T-cell (primary cell): ENCODE measurements around the gene KMT2D. TPM values are rescaled to one million over a fixed set of nuclear protein-coding genes. Genes with fewer than 3 reads are reported as not detected.

Source experiments
- ATAC-seq, 4 experiments: fragments of 200-7000 bp in 3 of 4; fragments of 150-1000 bp in 1 of 4; cut with Tn5 transposase; replicated peaks in 1 of 4; 1 replicate in 3 of 4; 2 replicates in 1 of 4; pipeline ENCODE4 v1.10.0; 2021; ENCODE audit warnings: moderate library complexity in 3 of 4, mild to moderate bottlenecking in 2 of 4, moderate number of reproducible peaks in 1 of 4
- CTCF ChIA-PET, 2 donors: fragments of 300-600 bp; sonication (Branson Sonifier 250); formaldehyde crosslinking; loops; one replicate each; lab custom pipeline; 2022; ENCODE audit warnings: antibody characterized with exemption in 2 of 2; lab: Charles Lee
- POLR2A ChIA-PET, 2 donors: fragments of 300-600 bp; sonication (Branson Sonifier 250); formaldehyde crosslinking; loops; one replicate each; lab custom pipeline; 2022; ENCODE audit warnings: antibody characterized with exemption in 2 of 2; lab: Charles Lee
- DNase-seq, 35 experiments: peaks; one replicate each; pipeline versions ENCODE4 v3.0.0 to v3.0.0-alpha.2; 2013 to 2023
- H3K27ac ChIP-seq: one replicate; pipeline ENCODE4 v1.5.1; 2013; ENCODE audit warnings: low read length
- H3K27me3 ChIP-seq, 2 experiments: replicated peaks in 1 of 2; 1 replicate in 1 of 2; 2 replicates in 1 of 2; pipeline versions ENCODE4 v1.6.1 to v1.7.0; 2013; ENCODE audit warnings: low read length in 1 of 2, mixed read lengths in 1 of 2; ENCODE audit not compliant: control insufficient read depth in 2 of 2, insufficient read depth in 2 of 2; ENCODE audit errors: extremely low read depth in 1 of 2
- H3K36me3 ChIP-seq, 2 donors: 1 replicate in 1 of 2; 2 replicates in 1 of 2; pipeline versions ENCODE4 v1.6.1 to v1.7.0; 2013; ENCODE audit warnings: low read length in 1 of 2; ENCODE audit not compliant: control insufficient read depth in 2 of 2, insufficient read depth in 1 of 2; ENCODE audit errors: extremely low read depth in 1 of 2
- H3K4me1 ChIP-seq, 2 experiments: 1 replicate in 1 of 2; 2 replicates in 1 of 2; pipeline versions ENCODE4 v1.6.1 to v1.7.0; 2013; ENCODE audit warnings: low read length in 2 of 2, mixed read lengths in 1 of 2; ENCODE audit not compliant: insufficient read depth in 2 of 2, control insufficient read depth in 1 of 2; ENCODE audit errors: extremely low read depth in 1 of 2
- H3K4me3 ChIP-seq, 2 donors: 1 replicate in 1 of 2; 2 replicates in 1 of 2; pipeline versions ENCODE4 v1.5.1 to v1.7.0; 2013; ENCODE audit warnings: mild to moderate bottlenecking in 2 of 2, low read length in 1 of 2, moderate library complexity in 1 of 2; ENCODE audit not compliant: control insufficient read depth in 1 of 2; ENCODE audit errors: extremely low read depth in 1 of 2
- H3K9me3 ChIP-seq: 2 replicates; pipeline ENCODE4 v1.7.0; 2013
- H3K27ac Mint-ChIP-seq, 2 donors: one replicate each; pipeline ENCODE4 v1.8.0; 2020 to 2021; ENCODE audit warnings: mild to moderate bottlenecking in 2 of 2, mixed read lengths in 2 of 2
- H3K27me3 Mint-ChIP-seq, 2 donors: one replicate each; pipeline ENCODE4 v1.8.0; 2021 to 2022; ENCODE audit warnings: mixed read lengths in 2 of 2
- H3K36me3 Mint-ChIP-seq: one replicate; pipeline ENCODE4 v1.8.0; 2021; ENCODE audit warnings: mixed read lengths
- H3K4me1 Mint-ChIP-seq, 3 donors: one replicate each; pipeline ENCODE4 v1.8.0; 2020 to 2022; ENCODE audit warnings: mixed read lengths in 3 of 3, mild to moderate bottlenecking in 1 of 3
- H3K4me3 Mint-ChIP-seq, 3 donors: one replicate each; pipeline ENCODE4 v1.8.0; 2020 to 2022; ENCODE audit warnings: mild to moderate bottlenecking in 3 of 3, mixed read lengths in 3 of 3, moderate library complexity in 3 of 3
- H3K9me3 Mint-ChIP-seq, 3 donors: one replicate each; pipeline ENCODE4 v1.8.0; 2020 to 2022; ENCODE audit warnings: mixed read lengths in 3 of 3
- WGBS: methylation state at CpG from one replicate; pipeline ENCODE4 v1.1.5; 2013; ENCODE audit warnings: missing lambda C conversion rate; ENCODE audit not compliant: insufficient coverage; 5-methylcytosine and 5-hydroxymethylcytosine counted together
- total RNA-seq, 35 experiments: library from RNA in 6 of 35; stranded (reverse) in 6 of 35; fragments of 120-200 nt in 1 of 35; gene quantifications; one replicate each; pipeline versions ENCODE4 v1.2.1 to v1.2.4 and lab custom pipeline; 2013 to 2026

The KMT2D gene, protein sequence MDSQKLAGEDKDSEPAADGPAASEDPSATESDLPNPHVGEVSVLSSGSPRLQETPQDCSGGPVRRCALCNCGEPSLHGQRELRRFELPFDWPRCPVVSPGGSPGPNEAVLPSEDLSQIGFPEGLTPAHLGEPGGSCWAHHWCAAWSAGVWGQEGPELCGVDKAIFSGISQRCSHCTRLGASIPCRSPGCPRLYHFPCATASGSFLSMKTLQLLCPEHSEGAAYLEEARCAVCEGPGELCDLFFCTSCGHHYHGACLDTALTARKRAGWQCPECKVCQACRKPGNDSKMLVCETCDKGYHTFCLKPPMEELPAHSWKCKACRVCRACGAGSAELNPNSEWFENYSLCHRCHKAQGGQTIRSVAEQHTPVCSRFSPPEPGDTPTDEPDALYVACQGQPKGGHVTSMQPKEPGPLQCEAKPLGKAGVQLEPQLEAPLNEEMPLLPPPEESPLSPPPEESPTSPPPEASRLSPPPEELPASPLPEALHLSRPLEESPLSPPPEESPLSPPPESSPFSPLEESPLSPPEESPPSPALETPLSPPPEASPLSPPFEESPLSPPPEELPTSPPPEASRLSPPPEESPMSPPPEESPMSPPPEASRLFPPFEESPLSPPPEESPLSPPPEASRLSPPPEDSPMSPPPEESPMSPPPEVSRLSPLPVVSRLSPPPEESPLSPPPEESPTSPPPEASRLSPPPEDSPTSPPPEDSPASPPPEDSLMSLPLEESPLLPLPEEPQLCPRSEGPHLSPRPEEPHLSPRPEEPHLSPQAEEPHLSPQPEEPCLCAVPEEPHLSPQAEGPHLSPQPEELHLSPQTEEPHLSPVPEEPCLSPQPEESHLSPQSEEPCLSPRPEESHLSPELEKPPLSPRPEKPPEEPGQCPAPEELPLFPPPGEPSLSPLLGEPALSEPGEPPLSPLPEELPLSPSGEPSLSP (N-terminal part only)
- total RNA-seq (100 to 1,000 TPM; 135 to 161 (median 152) TPM), total RNA-seq (lab: John Stamatoyannopoulos, UW) (70.5 to 223 (median 135) reads per million in 29 experiments)
- 89.7 TPM for total RNA-seq (2013)

DNA sequence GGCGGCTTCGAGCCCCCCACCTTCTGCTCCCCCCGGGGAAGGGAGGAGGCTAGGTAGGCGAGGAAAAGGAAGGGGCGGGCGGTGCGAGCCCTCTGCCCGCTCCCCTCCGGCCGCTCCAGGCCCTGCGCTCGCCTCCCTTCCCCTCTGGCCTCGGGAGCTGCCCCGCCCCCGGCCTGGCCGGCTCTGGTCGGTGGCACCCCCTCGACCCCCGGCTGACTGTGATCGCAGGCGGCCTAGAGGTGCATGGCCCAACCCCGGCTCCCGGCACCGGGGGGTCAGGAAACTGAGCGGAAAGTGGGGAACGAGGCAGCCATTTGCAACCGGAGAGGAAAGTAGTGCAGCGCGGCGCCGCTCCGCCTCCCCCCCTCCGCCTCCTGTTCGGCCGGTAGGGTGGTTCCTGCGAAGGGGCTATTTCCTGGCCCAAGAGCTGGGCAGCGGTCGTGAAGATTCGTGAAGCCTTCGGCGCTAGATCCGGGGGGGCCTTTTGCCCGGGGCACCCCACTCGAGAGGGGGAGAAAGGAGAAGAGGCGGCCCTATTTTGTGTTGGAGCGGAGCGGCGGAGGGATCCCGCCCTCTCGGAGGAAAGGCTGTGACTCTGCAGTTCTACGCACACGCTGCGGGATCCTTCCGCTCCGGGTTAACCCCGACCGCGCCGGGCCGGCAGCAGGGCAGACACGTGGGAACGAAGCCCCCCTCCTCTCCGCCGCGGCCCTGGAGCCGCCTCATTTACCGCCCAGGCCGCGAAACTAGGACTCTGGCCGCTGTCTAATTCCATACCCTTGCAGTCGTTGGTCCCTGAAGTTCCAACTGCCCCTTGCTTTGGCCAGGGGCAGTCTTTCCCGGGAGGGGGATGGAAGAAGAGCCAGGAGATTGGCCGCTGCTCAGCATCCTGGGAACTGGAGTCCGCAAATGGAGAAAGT is at the start of gene KMT2D:
Gene KMT2D (minus strand): TSS at position 558 of the 920 bp plus-strand sequence. CDS start 5,470 bp downstream, outside the sequence.
- Histone ChIP-seq H3K9me3 (no peaks in the 10 kb centered on the region), H3K27ac (peak within 1 kb of the TSS; percentile 84), H3K4me1 (peaks cover 40 to 54% of the 10 kb centered on the region in 2 experiments), H3K36me3 (peaks cover 0 to 5% of the 10 kb centered on the region in 2 donors), H3K27me3 (peaks cover 0 to 2% of the 10 kb centered on the region in 2 experiments), H3K4me3 (peak within 1 kb of the TSS; percentile 92 to 99)
- Mint-ChIP-seq H3K36me3 (peaks cover 6% of the 10 kb centered on the region), H3K4me3 (peak within 1 kb of the TSS; percentile 94 to 97 (median 94)), H3K27me3 (no peaks in the 10 kb centered on the region), H3K27ac (peak within 1 kb of the TSS; percentile 95 to 98), H3K9me3 (no peaks in the 10 kb centered on the region), H3K4me1 (peaks cover 48 to 54% (median 52%) of the 10 kb centered on the region in 3 donors)
- ATAC-seq (peak; percentile 71 to 75 (median 73)), DNase-seq (peak; percentile 74 to 94 (median 84))
- ChIA-PET POLR2A (interaction anchor here in 1 of 2 donors (0.6 kb wide), 1 partner anchor 11 kb away, joined by 4 read pairs; no protein-coding TSS in a partner anchor), CTCF (no interaction called here)
- WGBS: under 1% methylated on average over 50 of the region's 74 CpGs

DNA sequence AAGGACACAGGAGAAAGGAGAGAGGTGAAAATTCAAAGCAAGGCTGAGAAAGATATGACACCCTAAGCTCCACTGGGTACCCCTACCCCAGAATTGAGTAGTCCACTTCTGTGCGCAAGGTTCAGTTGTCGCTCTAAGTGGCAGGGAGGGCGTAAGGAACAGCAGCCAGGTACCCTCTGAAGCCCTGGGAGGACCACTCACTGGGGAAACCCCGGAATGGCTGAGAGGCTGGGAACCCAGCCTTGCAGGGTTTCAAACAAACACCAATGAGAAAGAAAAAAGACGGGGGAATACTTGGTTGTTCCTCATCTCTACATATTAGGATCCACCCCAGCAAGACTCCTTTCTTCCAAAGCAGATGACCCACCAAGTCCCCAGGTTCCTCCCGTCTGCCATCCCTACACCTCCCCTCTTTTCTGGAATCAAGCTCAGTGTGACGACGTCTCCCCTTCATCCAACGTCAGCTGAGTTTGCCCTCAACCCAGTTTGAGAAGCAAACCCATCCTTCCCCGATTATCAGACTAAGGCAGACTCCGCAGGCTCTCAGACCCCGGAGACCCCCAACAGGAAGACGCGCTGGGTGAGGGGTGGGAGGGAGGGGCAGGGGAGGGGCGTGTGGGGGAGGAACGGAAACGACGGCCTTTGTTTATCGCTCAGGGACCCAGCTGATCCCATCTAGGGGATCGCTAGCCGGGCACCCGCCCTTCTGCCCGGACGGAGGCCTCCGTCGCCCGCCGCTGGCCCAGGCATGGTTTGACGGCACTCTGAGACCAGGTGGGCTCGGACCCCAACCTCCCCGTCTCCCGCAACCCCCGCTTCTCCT is 49.3 kb upstream of the KMT2D start:
- no peaks in the 10 kb centered on the region for H3K9me3 ChIP-seq
- Mint-ChIP-seq H3K36me3 (peaks cover 10% of the 10 kb centered on the region), H3K27me3 (no peaks in the 10 kb centered on the region), H3K4me1 (peaks cover 43 to 50% (median 46%) of the 10 kb centered on the region in 3 donors), H3K4me3 (peak overlapping the region; percentile 99), H3K27ac (peak overlapping the region; percentile 99), H3K9me3 (no peaks in the 10 kb centered on the region)
- H3K27ac ChIP-seq: peak overlapping the region; percentile 90
- peaks cover 8 to 37% of the 10 kb centered on the region in 2 experiments for H3K4me1 ChIP-seq
- DNase-seq: peak in 6 of 35 experiments; percentile 22 to 44 (median 24)
- 0% methylated on average over 17 of the region's 33 CpGs for WGBS
- ChIA-PET POLR2A (interaction anchor here (0.8 to 2.1 kb wide), 7 partner anchors 9 to 80 kb away, joined by 3 to 14 read pairs (median 4); partner anchors contain the start of genes TUBA1A (in 1 of the 2) and TUBA1B (in 1 of the 2)), CTCF (interaction anchor here (0.5 to 4.5 kb wide), 10 partner anchors 9 to 257 kb away, joined by 3 to 54 read pairs (median 6); partner anchors contain the start of genes DHH (in 1 of the 2), RHEBL1 (in 1 of the 2) and TUBA1B (in 1 of the 2))
- peaks cover 8 to 26% of the 10 kb centered on the region in 2 donors for H3K36me3 ChIP-seq
- H3K4me3 ChIP-seq: peak overlapping the region; percentile 82 to 96
- H3K27me3 ChIP-seq: peaks cover 0 to 2% of the 10 kb centered on the region in 2 experiments
- peak in 3 of 4 experiments; percentile 7 to 29 (median 23) for ATAC-seq

DNA sequence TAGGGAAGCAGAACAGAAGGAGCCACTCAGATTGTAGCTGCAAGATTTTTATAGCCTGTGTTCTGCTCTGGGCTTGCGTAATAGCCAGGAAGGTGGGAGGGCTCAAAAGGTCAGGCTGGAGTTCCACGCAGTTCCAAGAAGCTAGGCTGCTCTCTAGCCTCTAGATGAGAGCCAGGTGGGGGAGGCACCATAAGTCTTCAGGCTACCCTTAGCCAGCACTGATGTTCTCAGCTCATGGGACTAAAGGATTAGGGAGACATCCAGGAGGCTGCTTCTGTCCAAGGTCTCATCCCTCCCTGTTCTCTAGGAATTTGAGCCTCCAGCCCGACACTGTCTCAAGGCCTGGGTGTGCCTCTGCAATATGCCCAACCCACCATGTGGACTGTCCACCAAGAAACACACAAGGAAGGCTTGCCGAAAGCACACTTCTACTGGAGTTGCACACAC is 48.4 kb upstream of the KMT2D start:
- Histone ChIP-seq H3K4me3 (peak overlapping the region in 1 of 2 donors; percentile 96), H3K27me3 (peaks cover 0 to 2% of the 10 kb centered on the region in 2 experiments), H3K27ac (peak overlapping the region; percentile 90), H3K9me3 (no peaks in the 10 kb centered on the region), H3K4me1 (peaks cover 8 to 37% of the 10 kb centered on the region in 2 experiments), H3K36me3 (peaks cover 8 to 34% of the 10 kb centered on the region in 2 donors)
- DNase-seq (no peak), ATAC-seq (no peak)
- peak overlapping the region; percentile 93 to 99 for H3K27ac Mint-ChIP-seq
- H3K4me1 Mint-ChIP-seq: peaks cover 46 to 57% (median 48%) of the 10 kb centered on the region in 3 donors
- ChIA-PET CTCF (interaction anchor here in 1 of 2 donors (1.0 to 1.3 kb wide), 4 partner anchors 9 to 22 kb away, joined by 3 to 9 read pairs (median 3); partner anchors contain the start of gene TUBA1B), POLR2A (no interaction called here)
- peaks cover 17% of the 10 kb centered on the region for H3K36me3 Mint-ChIP-seq
- peak overlapping the region; percentile 99 for H3K4me3 Mint-ChIP-seq
- no peaks in the 10 kb centered on the region for H3K27me3 Mint-ChIP-seq
- 79% methylated on average over 4 of the region's 4 CpGs for WGBS
- H3K9me3 Mint-ChIP-seq: no peaks in the 10 kb centered on the region

DNA sequence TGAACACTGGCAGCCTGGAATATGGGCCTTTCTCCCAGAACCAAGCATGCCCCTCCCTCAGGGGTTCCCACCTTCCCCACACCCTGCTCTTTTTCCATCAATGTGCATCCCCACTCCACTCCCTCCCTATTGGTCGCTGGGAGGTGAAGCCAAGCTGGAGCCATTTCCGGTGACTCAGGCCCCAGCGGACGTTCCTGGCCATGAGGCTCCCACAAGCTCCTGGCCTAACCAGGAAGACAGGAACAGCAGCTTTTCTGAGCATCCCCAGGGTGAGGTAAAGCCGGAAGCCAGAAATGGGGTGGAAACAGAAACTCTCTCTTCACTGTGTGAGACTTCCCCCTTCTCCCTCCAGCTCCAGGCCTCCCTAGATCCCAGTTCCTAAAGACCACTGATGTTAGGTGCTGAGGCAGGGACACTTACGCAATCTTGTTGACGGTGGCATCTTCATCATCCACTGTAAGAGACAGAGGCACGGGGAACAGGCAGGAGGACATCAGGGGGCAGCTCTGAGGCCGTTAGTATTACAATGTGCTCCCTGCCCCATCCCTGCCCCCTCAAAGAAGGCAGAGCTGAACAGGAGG is 45.0 kb upstream of the KMT2D start:
- H3K36me3 Mint-ChIP-seq: peaks cover 47% of the 10 kb centered on the region

More for the DNA sequence above, 45.0 kb upstream of the KMT2D start:
- ChIA-PET CTCF (interaction anchor here (0.5 to 0.9 kb wide), 3 partner anchors 9 to 65 kb away, joined by 3 read pairs; partner anchors contain the start of gene RHEBL1 (in 1 of the 2)), POLR2A (interaction anchor here in 1 of 2 donors (0.9 kb wide), 1 partner anchor 13 kb away, joined by 3 read pairs; no protein-coding TSS in a partner anchor)
- DNase-seq (no peak), ATAC-seq (no peak)
- Histone ChIP-seq H3K4me1 (peaks cover 6 to 28% of the 10 kb centered on the region in 2 experiments), H3K4me3 (no peak overlapping the region), H3K27me3 (peaks cover 0 to 2% of the 10 kb centered on the region in 2 experiments), H3K27ac (no peak overlapping the region), H3K36me3 (peaks cover 16 to 68% of the 10 kb centered on the region in 2 donors), H3K9me3 (no peaks in the 10 kb centered on the region)
- WGBS: over 99% methylated on average over 7 of the region's 9 CpGs
- Mint-ChIP-seq H3K27me3 (no peaks in the 10 kb centered on the region), H3K27ac (no peak overlapping the region), H3K9me3 (no peaks in the 10 kb centered on the region), H3K4me1 (peaks cover 39 to 50% (median 40%) of the 10 kb centered on the region in 3 donors), H3K4me3 (no peak overlapping the region)
